NOMO-1 treated with DMSO at 0.1 percent for 48 hours (cell line): ENCODE measurements around the gene ZNF398.

ENCODE experiments used
- DNase-seq: peaks from one replicate; lab custom pipeline; 2025; ENCODE audit not compliant: unreplicated experiment; lab: John Stamatoyannopoulos, UW

Gene ZNF398

DNA sequence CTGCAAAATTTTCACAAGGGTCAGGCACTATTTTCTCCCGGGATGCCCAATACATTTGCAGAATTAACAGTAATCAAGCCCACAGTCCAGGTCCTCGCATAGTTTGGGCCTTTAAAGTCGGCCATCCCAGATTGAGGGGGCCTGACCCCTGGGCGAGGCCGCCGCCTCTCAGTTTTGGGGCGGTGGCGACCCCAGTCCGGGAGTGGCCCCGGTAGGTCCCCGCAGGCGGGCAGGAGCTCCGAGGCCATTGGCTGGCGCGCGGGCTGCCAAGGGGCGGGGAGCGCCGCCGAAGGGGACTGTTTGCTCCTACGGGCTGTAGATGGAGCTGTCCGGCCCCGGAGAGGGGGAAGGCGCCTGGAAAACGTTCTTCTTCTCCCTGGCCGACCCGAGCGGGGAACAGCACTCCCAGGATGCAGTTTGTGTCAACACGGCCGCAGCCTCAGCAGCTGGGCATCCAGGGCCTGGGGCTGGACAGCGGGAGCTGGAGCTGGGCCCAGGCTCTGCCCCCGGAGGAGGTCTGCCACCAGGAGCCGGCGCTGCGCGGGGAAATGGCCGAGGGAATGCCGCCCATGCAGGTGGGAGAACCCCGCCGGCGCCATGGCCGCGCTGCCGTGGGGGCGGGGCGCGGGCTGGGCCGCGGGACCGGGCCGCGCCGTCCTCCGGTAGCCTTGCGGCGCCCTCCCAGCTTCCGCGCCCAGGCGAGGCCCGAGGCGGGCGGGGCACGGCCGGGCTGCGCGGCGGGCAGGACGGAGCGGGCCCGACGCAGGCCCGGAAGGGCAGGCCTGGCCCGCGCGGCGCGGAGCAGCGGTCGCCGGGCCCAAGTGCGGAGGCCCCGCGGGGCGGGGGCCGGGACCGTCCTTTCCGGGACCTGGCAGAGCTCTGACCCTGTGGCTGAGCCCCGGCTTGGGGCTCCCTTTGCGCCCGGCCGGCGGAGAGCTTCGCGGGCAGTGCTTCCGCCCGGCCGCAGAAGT lies 48.2 kb downstream of the ZNF398 start, which contains the start of gene ZNF282:
Gene ZNF282 (plus strand): TSS at position 367 of the 971 bp plus-strand sequence. CDS start 44 bp downstream, at position 411.
- DNase-seq: peak; percentile 48

DNA sequence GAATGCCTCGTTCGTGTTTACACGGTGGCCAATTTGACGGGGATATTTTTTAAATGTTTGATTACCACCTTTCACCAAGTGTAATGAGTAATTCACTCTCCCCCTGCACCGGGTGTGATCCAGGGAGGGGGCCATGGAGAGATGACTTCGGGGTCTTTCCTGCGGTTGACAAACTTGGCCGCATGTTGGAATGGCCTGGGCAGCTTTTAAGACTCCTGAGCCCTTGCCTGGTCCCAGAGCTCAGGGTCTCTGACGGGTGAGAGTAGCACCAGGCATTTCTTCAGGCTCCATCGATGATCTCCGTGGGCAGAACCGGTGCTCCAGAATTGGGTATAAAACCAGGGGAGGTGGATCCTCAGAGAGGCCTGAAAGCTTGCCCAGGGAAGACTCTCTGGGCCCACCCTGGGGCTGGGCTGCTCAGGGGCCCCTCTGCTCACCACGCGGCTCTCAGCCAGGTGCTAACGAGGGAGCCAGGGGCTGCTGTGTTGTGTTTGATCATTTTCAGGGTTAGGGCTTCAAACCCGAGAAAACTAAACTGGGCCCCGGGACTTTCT lies 49.0 kb downstream of the ZNF398 start:
- no peak for DNase-seq

DNA sequence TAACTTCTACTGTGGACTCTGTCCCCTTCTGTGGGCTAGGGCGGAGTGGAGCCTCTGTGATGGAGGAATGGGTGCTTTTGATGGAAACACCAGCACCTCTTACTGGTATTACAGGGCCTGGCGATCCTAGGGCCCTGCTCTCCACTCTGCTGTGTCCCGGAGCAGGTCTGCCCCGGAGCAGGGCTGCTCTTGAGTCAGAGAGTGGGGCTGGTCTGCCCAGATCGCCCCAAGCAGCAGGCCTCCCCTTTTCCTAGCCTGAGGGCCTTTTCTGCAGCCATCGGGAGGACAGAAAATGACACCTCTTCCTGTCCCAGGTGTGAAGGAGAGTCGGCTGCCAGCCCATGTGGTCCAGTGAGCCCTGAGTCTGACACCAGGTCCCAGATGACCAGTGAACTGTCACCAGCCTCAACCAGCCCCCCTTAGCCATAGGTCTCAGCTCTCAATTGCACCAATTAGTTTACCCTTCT lies 49.5 kb downstream of the ZNF398 start:
- no peak for DNase-seq

DNA sequence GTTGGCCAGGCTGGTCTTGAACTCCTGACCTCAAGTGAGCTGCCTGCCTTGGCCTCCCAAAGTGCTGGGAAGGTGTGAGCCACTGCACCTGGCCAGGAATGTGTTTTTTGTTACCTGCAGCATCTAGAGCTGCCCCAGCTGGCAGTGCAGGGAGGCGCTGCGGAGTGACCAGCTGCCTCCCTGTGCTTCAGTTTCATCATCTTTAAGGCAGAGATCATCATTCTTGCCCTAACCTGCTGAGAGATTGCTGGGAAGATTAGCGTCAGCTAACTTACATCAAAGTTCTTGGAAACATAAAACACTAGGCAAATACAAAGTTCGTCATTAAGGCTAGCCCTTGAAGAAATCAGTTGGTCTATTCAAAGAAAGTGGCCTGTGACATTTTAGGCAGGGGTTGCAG lies 50.4 kb downstream of the ZNF398 start:
- no peak for DNase-seq

DNA sequence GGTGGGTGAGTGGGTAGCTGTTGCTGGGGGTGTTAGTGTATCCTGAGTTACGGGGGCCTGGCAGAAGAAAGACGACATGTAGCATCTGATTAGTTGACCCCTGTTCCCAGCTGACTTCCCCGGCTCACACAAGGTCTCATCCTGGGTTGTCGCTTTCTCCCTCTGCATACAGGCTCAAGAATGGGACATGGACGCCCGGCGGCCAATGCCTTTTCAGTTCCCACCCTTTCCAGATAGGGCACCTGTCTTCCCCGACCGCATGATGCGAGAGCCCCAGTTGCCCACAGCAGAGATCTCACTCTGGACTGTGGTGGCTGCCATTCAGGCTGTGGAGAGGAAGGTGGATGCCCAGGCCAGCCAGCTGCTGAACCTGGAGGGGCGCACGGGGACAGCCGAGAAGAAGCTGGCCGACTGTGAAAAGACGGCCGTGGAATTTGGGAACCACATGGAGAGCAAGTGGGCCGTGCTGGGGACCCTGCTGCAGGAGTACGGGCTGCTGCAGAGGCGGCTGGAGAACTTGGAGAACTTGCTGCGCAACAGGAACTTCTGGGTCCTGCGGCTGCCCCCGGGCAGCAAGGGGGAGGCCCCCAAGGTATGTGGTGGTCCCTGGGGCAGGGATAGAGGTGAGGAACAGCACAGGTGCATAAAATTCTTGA lies 51.0 kb downstream of the ZNF398 start:
- no peak for DNase-seq

DNA sequence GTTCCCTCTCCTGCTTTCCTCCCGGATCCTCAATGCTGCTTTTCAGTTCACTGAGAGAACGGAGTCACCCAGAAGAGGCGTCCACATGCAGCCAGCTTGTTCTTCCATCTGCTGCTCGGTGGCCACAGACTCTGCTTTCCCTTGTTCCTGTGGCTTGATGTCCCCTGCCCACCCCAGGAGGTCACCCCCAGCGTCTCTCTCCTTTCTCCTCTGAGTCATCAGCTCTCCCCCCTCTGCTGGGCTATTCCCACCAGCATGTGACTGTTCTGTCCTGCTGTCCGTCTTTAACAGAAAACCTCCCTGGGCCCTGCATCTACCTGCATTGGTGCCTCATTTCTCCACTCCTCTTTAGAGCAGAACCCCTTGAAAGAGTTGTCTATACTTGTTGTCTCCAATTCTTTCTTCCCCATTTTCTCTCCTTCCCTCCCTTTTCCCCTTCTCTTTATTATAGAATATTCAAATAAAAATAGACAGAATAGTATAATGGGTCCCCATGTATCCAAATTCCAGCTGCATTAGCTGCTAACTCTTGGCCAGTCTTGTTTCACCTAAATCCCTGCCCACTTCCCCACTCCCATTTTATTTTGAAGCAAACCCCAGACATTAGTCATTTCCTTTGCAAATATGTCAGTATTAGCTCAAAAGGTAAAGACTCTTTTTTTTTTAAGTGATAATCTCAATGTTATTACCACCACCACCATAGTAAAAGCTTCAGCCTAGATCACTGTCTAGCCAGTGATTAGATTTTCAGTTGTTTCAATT lies 52.2 kb downstream of the ZNF398 start:
- no peak for DNase-seq

DNA sequence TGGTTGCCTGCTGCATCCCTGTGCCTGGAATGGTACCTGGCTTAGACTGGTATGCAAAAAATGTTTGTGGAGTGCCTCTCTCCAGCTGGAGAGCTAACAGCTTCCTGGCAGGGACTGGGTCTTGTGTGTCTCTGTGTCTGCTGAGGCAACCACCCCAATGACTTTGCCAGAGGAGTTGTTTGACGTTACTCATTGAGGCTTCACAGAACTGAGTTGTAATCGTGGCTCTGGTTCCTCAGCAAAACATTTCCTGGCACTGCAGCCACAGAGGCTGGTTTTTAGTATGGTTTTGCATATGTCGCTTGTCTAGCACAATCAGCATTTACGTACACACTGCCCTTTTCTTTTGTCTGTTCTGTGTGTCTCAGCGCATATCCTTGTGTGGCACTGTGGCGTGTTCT lies 55.6 kb downstream of the ZNF398 start:
- DNase-seq: no peak

DNA sequence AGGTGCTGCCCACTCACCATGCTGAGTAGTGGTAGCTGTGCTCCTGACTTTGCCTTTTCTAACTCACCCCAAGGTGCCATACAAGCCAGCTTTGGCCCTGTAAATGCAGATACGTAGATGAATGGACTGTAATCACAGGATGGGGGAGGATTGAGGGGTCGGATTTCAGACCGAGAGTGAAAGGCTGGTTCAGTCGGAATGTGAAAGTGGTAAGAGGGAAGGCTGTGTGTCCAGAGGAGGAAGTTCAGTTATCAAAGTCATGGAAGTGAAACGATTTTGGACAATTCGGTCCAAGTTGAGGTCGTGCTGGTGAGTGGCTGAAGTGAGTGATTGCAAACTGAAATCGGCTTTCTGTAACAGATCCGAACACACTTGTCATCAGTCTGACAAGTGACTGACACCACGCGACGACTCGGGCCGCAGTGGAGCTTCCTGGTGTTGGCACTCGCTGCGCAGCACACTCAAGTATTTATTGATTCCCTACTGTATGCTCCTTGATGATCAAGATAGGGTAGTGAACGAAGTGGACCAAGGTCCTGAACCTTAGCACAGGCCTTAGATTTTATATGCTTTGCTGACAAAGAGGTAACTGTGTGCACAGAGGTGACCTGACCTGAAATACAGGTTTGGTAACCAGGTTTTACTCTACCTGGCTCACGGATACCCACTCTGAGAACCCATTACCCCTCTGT lies 58.6 kb downstream of the ZNF398 start:
- DNase-seq: no peak

DNA sequence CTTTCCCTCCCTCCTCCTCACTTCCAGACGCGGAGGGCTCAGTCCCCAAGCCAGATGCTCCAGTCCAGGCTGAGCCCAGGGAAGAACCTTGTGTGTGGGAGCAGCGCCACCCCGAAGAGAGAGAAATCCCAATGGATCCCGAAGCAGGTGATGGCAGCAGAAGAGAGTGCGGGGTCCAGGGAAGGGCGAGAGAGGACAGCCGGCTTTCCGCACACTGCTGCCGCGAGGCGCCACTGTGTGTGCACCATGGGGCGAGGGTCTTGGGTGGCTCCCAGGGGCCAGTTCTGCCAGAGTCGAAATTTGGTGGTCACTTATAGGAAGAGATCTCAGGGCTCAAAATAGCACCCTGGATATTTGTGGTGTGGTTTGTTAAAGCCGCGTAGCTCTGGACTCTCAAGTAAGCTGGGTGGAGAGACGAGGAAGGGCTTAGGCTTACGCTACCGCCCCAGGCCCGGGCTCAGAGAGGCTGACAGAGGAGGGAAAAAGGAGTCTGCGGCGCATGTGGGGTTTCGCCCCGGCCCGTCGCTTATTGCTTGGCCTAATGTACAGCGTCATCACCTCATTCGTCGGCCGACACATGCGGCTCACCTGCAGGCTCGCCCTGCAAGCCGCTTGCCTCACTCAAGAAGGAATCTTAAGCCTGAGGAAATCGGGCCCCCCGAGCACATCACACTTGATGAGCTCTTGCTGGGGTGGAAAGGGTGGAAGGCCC lies 60.2 kb downstream of the ZNF398 start:
- no peak for DNase-seq

DNA sequence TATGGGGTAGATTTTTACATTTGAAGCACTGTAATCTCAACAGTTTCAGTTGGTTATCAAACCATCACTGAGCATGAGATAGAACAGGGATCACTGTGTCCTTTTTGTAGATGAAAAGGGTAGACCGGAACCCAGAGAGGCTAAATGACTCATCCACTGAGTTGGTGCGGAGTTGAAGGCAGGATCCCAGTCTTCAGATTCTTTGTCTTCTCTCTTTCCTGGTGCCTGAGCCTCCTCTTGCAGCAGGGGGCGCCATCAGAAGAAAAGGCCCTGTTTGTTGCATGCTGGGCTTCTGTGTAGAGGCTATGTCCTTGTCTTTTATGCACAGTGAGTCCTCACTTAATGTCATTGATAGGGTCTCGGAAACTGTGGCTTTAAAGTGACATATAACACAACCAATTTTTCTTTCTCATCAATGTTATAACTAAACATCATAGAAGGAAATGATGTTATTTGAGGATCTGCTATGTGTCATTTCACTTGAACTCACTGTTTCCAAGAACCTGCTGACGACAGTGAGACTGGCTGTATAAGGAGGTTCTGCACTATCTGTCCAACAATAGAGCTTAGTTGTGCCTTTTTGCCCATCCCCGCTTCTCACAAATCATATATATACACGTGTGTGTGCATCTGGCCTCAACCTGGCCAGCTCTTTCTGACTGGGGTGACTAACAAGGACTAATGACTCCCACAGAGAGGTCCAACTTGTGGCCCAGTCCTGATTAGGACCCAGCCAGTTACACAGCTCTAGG lies 62.4 kb downstream of the ZNF398 start:
- DNase-seq: peak; percentile 7

DNA sequence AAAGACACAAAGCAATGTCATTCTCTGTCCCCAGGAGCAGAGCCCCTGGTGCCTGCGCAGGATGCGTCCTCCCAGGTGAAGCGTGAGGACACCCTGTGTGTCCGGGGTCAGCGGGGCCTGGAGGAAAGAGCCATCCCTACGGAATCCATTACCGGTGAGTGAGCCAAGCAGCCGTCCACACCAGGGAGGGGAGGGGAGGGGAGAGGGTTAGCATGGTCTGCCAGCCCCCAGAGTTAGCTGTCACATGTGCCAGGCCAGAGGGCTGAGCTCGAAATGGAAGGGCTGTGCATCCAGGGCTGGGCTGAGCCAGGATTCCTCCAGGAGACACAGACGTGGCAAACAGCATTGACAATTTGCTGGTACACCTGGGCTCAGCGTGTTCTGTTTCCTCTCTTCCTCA lies 63.3 kb downstream of the ZNF398 start:
- DNase-seq: no peak

DNA sequence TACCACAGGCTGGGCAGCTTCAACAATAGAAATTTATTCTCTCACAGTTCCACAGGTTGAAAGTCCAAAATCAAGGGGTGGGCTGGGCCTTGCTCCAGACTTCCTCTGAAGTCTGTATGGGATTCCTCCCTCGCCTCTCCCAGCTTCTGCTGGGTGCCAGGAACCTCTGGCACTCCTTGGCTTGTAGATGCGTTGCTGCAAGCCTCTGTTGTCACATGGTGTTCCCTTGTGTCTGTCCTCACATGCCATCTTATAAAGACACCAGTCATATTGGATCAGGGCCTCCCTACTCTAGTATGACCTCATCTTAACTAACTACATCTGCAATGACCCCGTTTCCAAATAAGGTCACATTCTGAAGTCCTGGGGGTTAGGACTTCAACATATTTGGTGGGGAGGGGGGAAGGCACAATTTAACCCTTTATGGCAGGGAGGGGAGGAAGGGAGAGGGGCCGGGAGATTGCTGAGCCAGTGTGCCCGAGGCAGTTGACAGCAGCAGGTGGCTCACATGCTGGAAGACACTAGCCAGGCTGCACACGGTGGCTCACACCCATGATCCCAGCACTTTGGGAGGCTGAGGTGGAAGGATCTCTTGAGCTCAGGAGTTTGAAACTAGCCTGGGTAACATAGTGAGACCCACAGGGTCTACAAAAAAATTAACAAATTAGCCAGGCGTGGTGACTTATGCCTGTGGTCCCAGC lies 66.9 kb downstream of the ZNF398 start:
- DNase-seq: no peak

DNA sequence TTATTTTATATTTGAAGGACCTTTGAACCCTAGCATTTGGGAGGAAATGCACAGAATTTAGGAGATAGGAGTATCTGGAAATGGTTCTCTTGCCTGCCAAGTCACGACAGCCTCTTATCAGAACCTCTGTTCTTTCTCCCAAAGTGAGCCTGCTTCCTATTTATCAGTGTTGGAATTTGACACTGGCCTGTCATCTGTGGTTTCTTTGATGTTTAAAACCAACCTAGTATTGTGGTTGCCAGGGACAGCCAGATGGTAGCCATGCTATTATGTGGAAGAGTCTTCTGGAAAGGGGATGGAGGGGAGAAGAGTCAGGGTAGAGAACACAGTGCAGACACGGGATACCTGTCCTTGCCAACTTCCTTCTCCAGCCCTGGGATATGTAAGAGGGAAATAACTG lies 69.1 kb downstream of the ZNF398 start:
- no peak for DNase-seq

DNA sequence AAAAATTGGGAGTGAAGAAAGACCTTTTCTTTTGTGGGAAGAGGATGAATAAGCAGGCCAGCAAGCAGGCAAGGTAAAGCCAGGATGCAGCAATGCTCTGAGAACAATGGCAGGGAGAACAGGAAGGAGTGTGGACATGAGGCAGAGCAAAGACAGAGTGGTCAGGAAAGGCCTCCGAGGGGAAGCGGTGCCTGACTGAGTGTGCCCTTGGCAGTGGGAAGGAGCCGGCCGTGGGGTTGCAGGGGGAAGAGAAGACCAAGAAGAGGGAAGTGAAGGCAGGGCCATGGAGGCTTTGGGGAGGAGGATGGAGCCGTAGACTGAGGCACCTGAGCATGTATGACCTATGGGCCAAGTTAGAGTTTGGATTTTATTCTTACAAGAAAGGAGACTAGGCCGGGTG lies 70.3 kb downstream of the ZNF398 start:
- no peak for DNase-seq

DNA sequence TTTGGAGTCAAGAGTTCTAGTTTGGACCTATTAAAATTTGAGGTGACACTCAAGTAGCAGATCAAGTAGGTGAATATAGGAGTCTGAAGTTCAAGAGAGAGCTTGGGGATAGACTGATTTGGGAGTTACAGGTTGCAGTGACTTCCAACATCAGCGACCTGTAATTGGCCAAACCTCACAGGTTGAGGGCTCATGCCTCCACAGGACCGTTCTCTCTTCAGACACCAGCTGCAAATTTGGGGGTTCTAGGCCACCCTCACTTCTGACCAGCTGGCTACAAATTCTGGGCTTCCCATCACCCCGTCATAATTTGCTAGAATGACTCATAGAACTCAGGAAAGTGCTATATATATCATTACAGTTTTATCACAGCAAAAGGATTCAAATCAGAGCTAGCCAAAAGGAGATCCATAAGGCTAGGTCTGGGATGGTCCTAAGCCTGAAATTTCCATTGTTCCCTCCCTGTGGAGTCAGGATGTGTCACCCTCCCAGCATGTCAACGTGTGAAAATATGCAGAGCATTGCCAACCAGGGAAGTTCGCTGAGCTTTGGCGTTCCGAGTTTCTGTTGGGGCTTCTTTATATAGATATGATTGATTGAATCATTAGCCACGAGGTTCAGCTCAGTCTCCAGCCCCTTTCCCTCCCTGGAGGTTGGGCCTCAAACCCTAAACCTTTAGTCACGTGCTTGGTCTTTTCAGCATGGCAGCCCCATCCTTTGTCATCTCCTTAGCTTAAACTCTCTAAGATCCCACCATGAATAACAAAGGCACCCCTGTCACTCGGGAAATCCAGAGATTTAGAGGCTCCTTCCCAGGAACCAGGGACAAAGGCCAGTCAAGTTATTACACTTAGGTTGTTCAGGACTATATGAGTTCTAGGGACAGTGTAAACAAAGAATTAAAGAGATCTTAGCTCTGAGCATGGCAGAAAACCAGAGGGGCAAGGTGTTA lies 71.5 kb downstream of the ZNF398 start:
- DNase-seq: no peak

DNA sequence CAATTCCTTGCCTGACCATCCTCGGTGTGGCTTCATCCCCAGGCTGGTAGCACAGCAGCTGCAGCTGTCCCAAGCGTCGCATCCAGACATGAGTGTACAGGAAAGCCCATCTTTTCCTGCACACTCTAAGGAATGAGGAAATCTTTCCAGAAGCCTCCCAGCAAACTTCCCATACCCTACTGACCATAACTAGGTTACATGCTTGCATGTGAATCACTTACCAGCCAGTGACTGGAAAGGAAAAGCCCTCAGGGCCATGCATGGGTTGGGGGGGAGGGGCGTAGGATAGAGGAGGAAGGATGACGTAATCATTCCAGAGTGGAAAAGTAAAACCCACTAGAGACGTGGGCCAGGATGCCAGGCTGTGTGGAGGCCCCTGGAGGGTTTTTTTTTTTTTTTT lies 73.3 kb downstream of the ZNF398 start:
- no peak for DNase-seq

DNA sequence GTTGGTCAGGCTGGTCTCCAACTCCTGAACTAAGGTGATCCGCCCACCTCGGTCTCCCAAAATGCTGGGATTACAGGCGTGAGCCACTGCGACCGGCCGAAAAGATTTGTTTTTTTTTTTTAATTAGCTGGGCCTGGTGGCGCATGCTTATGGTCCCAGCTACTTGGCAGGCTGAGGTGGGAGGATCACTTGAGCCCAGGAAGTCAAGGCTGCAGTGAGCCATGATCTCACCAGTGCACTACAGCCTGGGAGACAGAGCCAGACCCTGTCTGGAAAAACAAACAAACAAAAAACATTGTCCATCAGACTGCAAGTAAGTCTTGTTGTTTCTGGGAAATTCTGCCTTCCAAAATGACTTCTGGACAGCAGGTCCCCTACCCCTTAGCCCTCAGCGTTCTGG lies 75.9 kb downstream of the ZNF398 start:
- no peak for DNase-seq
